CD4-positive, alpha-beta T cell treated with Interleukin-12 subunit alpha and Interleukin-12 subunit beta, for 1 hour (primary cell): ENCODE data around the gene PTPN12.
A peak's percentile ranks its signal among the peaks of the same experiment; 100 is the strongest.
"Not testable (repeated sequence)": the region's sequence is repeated elsewhere in the genome, so short reads cannot be mapped to it uniquely, and the experiment has no call there.

ENCODE experiments used
- DNase-seq: peaks from one replicate; pipeline ENCODE4 v3.0.0-alpha.2; 2020

PTPN12 gene

GRCh38 chr7:77538281-77539212, 1.5 kb downstream of the PTPN12 start:
- no peak for DNase-seq

- no peak for DNase-seq
Observed at GRCh38 chr7:77540402-77540822, 3.3 kb downstream of the PTPN12 start.

GRCh38 chr7:77540993-77541392, 3.9 kb downstream of the PTPN12 start:
- not testable (repeated sequence) for DNase-seq

GRCh38 chr7:77542409-77542808, 5.3 kb downstream of the PTPN12 start:
- no peak for DNase-seq

GRCh38 chr7:77542895-77543294, 5.8 kb downstream of the PTPN12 start:
- DNase-seq = no peak

GRCh38 chr7:77543910-77544309, 6.8 kb downstream of the PTPN12 start:
- DNase-seq = no peak

GRCh38 chr7:77544518-77544917, 7.4 kb downstream of the PTPN12 start:
- DNase-seq = no peak

GRCh38 chr7:77548206-77548605, 11.1 kb downstream of the PTPN12 start:
- DNase-seq = peak; percentile 15

- DNase-seq = no peak
Observed at GRCh38 chr7:77549106-77549870, 12.2 kb downstream of the PTPN12 start.

- DNase-seq = no peak
Observed at GRCh38 chr7:77550586-77550985, 13.5 kb downstream of the PTPN12 start.

GRCh38 chr7:77553123-77553522, 16.0 kb downstream of the PTPN12 start:
- no peak for DNase-seq

- DNase-seq = no peak
Observed at GRCh38 chr7:77558284-77558967, 21.3 kb downstream of the PTPN12 start.

GRCh38 chr7:77561352-77561751, 24.3 kb downstream of the PTPN12 start:
- no peak for DNase-seq

GRCh38 chr7:77563275-77563674, 26.2 kb downstream of the PTPN12 start:
- DNase-seq = no peak

- DNase-seq = no peak
Observed at GRCh38 chr7:77565917-77566316, 28.8 kb downstream of the PTPN12 start.

- DNase-seq = no peak
Observed at GRCh38 chr7:77566421-77566820, 29.3 kb downstream of the PTPN12 start.

GRCh38 chr7:77569514-77570232, 32.6 kb downstream of the PTPN12 start:
- DNase-seq = no peak

- peak; percentile 1 for DNase-seq
Observed at GRCh38 chr7:77570330-77571011, 33.4 kb downstream of the PTPN12 start.

- no peak for DNase-seq
Observed at GRCh38 chr7:77571801-77572200, 34.7 kb downstream of the PTPN12 start.

- DNase-seq = no peak
Observed at GRCh38 chr7:77575187-77575586, 38.1 kb downstream of the PTPN12 start.

GRCh38 chr7:77576856-77577255, 39.8 kb downstream of the PTPN12 start:
- no peak for DNase-seq

GRCh38 chr7:77579797-77580196, 42.7 kb downstream of the PTPN12 start:
- no peak for DNase-seq
